HG02852 (cell line): Measurements from ENCODE around the gene SNCA.

ENCODE experiments used
- ATAC-seq: cut with Tn5 transposase; IDR thresholded peaks from one replicate; pipeline ENCODE4 v1.9.1; 2021; ENCODE audit warnings: mild to moderate bottlenecking, moderate library complexity; ENCODE audit not compliant: unreplicated experiment

The SNCA gene

DNA sequence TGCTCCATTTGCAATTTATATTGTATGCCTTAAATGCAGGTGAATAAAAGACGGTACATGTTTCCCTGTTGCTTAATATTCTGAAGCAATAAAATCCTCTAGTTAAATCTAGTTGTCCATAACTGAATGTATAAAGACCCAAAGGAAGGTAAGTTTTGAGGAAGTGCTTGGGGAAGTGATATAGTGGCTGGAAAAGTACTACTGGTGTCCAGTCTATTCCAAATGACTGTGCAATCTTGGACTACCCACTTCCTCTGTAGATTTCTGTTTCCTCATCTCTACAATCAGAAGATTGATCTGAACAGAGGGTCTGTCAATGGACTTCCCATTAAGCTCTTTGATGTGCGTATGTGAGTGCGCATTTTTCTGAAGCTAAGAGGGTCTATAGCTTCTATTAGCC lies 17.0 kb downstream of the SNCA start:
- ATAC-seq, result no peak

GRCh38 chr4:89814362-89814761 lies 22.6 kb downstream of the SNCA start:
- no peak for ATAC-seq

DNA sequence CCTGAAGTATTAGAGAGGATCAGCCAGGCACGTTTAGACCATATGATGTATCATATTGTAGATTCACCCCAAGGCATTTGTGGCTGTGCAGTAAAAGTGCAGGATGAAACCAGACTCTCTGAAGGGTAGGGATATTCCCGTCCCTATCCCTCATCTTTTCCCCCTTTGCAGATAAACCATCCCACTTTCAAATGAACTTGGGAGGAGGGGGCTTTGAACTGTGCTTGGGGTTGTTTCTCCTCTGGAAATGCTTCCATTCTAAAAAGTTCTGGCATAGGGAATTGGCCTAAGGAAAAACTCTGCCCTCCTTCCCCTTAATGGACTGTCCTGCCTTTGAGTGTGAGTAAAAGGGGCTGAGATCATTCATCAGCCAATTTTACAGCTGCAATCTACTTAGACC lies 23.8 kb downstream of the SNCA start:
- no peak for ATAC-seq

DNA sequence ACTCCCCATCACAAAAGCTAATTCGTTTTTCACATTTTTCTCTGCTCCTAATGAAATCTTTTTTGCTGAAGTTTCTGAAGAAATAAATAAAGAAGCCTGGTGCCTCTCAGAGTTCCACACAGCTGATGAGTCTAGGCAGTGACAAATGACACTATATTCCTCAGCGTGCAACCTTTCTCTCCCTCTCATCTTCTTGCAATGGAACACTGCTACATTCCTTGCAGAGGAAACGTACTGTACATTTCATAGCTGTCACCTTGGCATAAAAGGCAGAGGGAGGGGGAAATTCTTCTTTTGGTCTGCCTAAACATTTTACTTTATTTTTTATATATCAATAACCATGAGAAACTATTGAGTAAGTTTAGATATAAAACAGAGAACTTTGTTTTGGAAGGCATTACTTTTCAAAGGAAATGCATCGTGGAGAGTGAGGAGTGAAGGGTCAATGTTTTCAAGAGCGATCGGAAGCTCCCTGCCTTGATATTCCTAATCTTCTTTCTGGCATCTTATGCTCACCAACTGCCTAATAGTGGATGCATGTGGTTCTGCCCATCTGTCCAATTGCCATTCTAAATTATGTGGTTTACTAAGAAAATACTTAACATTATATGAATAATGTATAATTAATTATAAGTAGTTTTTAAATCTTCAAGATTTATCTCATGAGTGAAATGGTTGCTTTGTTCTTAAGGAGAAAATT lies 29.4 kb downstream of the SNCA start:
- no peak for ATAC-seq

GRCh38 chr4:89805297-89805696 lies 31.7 kb downstream of the SNCA start:
- ATAC-seq, result no peak

DNA sequence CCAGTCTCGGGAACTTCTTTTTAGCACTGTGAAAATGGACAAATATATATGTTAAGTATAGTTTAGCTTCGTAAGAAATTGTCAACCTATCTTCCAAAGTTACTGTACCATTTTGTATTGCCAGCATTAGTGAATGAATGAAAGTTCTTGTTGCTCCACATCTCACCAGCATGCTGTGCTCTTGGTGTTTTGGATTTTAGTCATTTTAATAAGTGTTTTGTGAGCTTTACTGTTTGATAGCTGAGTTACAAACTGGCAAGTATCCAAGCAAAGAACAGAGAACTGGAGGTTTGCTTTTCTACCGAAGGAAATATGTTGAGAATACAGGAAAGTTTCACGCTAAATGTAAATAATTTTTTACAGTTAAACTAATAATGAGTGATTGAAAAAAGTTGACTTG lies 33.0 kb downstream of the SNCA start:
- ATAC-seq, result no peak

GRCh38 chr4:89803036-89803435 lies 33.9 kb downstream of the SNCA start:
- ATAC-seq, result no peak

DNA sequence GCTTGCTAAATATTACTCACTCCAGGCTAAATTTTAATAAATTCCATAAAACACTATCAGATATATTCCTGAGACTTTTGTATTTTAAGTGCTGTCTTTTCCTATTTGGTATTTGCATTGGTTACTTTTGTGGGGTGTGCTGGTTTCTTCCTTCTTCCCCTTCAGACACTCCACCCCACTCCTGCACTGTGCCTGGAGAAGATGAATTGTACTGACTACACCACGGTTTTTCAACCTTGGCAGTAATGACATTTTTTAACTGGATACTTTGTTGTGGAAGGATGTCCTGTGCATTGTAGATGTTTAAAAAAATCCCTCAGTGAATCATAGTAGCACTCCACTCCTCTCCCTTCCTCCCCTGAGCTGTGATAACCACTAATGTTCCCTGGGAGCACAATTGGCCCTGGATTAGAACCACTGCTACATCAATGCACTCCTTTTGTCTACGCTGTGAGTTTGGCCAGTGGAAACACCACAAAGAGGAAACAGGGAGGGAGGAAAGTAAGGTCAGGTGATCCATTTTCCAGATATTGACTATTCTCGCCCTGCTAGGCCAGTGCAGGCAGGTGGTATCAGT lies 36.3 kb downstream of the SNCA start:
- ATAC-seq, result no peak

GRCh38 chr4:89800012-89800516 lies 36.9 kb downstream of the SNCA start:
- ATAC-seq, result no peak

DNA sequence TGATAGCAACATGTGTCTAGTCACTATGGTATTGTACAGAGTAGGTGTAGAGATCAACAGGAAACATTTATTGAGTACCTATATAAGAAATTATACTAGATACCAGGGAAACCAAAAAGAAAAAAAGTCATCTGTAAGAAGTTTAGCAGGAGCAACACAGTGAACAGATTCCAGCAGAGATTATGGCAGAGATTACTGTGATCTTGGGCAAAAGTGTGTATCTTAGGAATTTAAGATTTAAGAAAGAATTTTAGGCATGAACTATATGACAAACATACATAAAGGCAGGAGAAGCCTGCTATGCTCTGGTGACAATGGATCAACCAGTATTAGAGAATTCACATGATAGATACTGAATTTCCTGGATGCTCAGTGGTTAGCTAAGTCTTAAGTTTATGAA lies 37.9 kb downstream of the SNCA start:
- ATAC-seq, result no peak

DNA sequence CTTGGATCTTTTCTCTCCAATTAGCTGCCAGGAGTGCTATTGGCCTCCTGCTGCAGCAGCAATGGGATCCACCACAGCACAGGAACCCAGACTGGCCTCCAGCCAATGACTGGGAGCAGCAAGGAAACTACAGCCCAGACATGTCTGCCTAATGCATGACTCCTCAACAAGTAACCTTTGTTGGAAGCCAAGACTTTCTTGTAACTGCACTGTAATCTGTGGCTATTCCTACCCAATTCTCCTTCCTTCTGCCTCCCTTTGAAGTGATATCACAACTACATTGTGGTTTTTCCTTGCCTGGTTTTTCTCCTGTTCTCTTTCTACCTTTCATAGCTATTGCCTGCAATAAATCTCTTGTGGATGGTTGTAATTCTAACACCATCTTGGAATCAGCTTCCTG lies 39.8 kb downstream of the SNCA start:
- ATAC-seq, result no peak

- ATAC-seq, result no peak
These were observed 48.5 kb downstream of the SNCA start for GRCh38 chr4:89788206-89789072.

- no peak for ATAC-seq
These were observed 52.2 kb downstream of the SNCA start for GRCh38 chr4:89784686-89785231.

GRCh38 chr4:89781321-89781720 lies 55.6 kb downstream of the SNCA start:
- ATAC-seq, result no peak

DNA sequence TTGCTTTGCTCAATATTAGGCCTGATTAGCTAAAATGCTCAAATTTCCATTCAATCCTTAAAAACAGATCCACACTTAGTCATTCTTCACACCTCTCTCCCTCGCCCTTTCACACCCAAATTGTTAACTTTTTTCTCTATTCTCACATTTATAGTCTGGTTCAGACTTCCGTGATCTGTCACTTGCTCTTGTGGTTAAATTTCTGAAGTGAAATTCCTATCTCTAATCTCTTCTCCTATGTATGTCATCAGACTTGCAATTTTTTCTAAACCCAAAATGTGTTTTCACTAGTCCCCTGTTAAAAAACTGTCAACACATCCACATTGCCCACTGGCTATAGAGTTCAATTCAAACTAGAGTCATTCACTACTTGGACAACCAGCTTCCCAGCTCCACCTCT lies 63.2 kb downstream of the SNCA start:
- ATAC-seq, result no peak

DNA sequence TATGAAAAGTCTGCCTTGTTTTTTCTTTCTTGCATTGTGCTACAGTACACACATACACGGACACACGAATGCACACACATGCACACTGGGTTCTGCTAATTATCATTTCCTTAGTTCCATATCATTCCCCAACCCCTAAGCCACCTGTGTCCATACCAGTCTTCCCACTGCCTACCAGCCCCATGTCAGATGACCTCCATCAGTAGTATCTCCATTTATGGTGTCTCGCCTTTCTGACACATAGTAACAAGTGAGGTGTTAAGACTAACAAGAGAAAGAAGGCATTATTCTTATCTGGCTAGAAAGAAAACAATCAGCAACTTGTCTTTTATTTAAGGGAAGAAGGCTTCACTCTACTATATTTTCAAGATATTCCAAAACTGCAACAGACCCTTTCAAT lies 67.1 kb downstream of the SNCA start:
- no peak for ATAC-seq

- ATAC-seq, result no peak
These were observed 69.0 kb downstream of the SNCA start for GRCh38 chr4:89767924-89768323.

DNA sequence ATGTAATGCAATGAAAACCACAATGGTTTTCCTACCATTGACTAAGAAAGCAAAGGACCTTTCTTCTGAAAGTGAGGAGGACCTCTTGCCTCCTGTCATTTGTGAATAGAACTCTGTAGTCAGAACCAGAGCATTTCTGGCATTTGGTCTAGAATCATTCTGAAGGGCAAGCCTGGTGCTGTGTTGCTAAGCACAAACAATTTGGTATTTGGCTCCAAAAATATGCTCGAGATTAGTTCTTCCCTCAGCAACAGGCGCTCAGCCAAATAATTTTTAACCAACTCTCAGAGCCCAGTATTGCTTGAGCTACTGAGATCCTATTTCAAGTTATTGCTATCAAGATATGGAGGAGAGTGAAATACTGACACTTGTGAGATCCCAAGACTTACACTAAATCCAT lies 71.0 kb downstream of the SNCA start:
- ATAC-seq, result no peak

GRCh38 chr4:89765528-89765927 lies 71.4 kb downstream of the SNCA start:
- no peak for ATAC-seq

DNA sequence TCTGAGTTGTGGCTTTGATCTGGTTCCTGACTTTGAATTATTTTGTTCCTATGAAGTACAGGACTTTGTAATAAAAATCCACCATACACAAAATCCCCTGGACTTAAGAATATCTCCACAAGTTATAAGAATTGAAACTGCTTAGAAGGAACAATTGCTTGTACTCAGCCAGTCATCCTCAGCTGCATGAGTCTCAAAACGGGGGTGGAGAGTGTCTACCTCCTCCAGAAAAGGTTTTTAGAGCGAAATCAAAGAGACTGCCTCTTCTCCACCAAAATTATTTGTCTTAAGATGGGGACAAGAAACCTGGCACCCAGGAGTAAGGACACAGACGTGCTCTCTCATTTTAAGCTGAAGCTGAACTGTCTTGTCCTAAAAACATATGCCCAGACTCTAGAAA lies 74.7 kb downstream of the SNCA start:
- ATAC-seq, result no peak

GRCh38 chr4:89759426-89759825 lies 77.5 kb downstream of the SNCA start:
- ATAC-seq, result no peak
